Lung (tissue), 16 donors: ENCODE measurements around the gene SPSB4. TPM values are rescaled to one million over a fixed set of nuclear protein-coding genes. Genes with fewer than 3 reads are reported as not detected.

Experiments used
- ATAC-seq: fragments of 200-7000 bp; cut with Tn5 transposase; one replicate; pipeline ENCODE4 v1.9.1; 2020; ENCODE audit warnings: moderate number of reproducible peaks; ENCODE audit not compliant: insufficient read depth, low FRiP score
- DNase-seq, 3 donors: peaks; one replicate each; pipeline ENCODE4 v3.0.0-alpha.2; 2013 to 2017
- H3K27ac ChIP-seq, 2 donors: one replicate each; pipeline ENCODE4 v1.5.1; 2013; ENCODE audit warnings: mild to moderate bottlenecking in 2 of 2, moderate library complexity in 2 of 2, control low read depth in 1 of 2, inconsistent platforms in 1 of 2, low read depth in 1 of 2, low read length in 1 of 2
- H3K27me3 ChIP-seq, 3 donors: one replicate each; pipeline ENCODE4 v1.5.1; 2013; ENCODE audit warnings: low read length in 2 of 3; ENCODE audit not compliant: control insufficient read depth in 3 of 3, insufficient read depth in 3 of 3
- H3K36me3 ChIP-seq, 4 donors: one replicate each; pipeline ENCODE4 v1.5.1; 2013; ENCODE audit warnings: low read length in 4 of 4, mild to moderate bottlenecking in 1 of 4, moderate library complexity in 1 of 4; ENCODE audit not compliant: control insufficient read depth in 4 of 4, insufficient read depth in 4 of 4
- H3K4me1 ChIP-seq, 5 donors: one replicate each; pipeline ENCODE4 v1.5.1; 2013; ENCODE audit warnings: low read length in 5 of 5, mild to moderate bottlenecking in 2 of 5, moderate library complexity in 1 of 5; ENCODE audit not compliant: control insufficient read depth in 5 of 5, insufficient read depth in 5 of 5
- H3K4me3 ChIP-seq: one replicate; pipeline ENCODE4 v1.5.1; 2013; ENCODE audit warnings: mild to moderate bottlenecking, control low read depth, moderate library complexity
- H3K9ac ChIP-seq, 2 donors: one replicate each; pipeline ENCODE4 v1.5.1; 2013; ENCODE audit warnings: low read length in 2 of 2, control low read depth in 1 of 2; ENCODE audit not compliant: insufficient read depth in 1 of 2
- H3K9me3 ChIP-seq, 4 donors: one replicate each; pipeline ENCODE4 v1.5.1; 2013; ENCODE audit warnings: low read length in 3 of 4, mild to moderate bottlenecking in 1 of 4, moderate library complexity in 1 of 4; ENCODE audit not compliant: control insufficient read depth in 4 of 4, insufficient read depth in 3 of 4
- CTCF ChIP-seq: IDR thresholded peaks from 2 replicates; pipeline ENCODE4 v1.5.1; 2012; ENCODE audit warnings: mild to moderate bottlenecking; ENCODE audit errors: control extremely low read depth, extremely low read depth
- WGBS, 2 donors: extraction: QIAGEN DNeasy Blood & Tissue Kit; methylation state at CpG; one replicate each; pipeline ENCODE4 v1.1.7; 2013; 5-methylcytosine and 5-hydroxymethylcytosine counted together
- long read RNA-seq, 5 donors: transcript quantifications; one replicate each; lab custom pipeline, GENCODE V29; 2026
- polyA plus RNA-seq, 2 donors: library from polyadenylated mRNA; stranded (reverse); fragments of 200-250 nt; gene quantifications; one replicate each; pipeline ENCODE4 v1.2.1, GENCODE V29; 2013
- total RNA-seq, 2 donors: library from RNA; depleted of rRNA in 1 of 2; stranded (reverse); fragments of >200 nt in 1 of 2; gene quantifications; one replicate each; pipeline ENCODE4 v1.2.1, GENCODE V29; 2014 to 2021
- donor health status: control.
- donor health status: control.
- donor health status: Bipolar disorder and iron deficiency.
- donor health status: healthy.
- donor health status: DM: yes; HTN: yes; CAD: no.

SPSB4 gene
- total RNA-seq: 1 to 10 TPM; 2.4 to 4.4 TPM
- under 1 TPM; 0.25 to 0.65 TPM for polyA plus RNA-seq
- long read RNA-seq, donor 1: 0 reads
- long read RNA-seq, donor 2, partial matches to known transcripts: 0 of 1 reads
- long read RNA-seq, donor 2, other reads (novel, unspliced or antisense): 0 of 1 reads
- long read RNA-seq, donor 3, partial matches to known transcripts: 0 of 1 reads
- long read RNA-seq, donor 3, other reads (novel, unspliced or antisense): 0 of 1 reads
- long read RNA-seq, donor 4, partial matches to known transcripts: 0 of 4 reads
- long read RNA-seq, donor 4, other reads (novel, unspliced or antisense): 0 of 4 reads
- long read RNA-seq, donor 5, partial matches to known transcripts: 0 of 2 reads
- long read RNA-seq, donor 5, other reads (novel, unspliced or antisense): 0 of 2 reads

GRCh38 chr3:141050576-141051442, at the start of gene SPSB4:
SPSB4 (plus strand) TSS chr3:141051347; CDS start chr3:141066105, 14,758 bp downstream.
- peak within 1 kb of the TSS in 1 of 2 donors; percentile 42 for H3K27ac ChIP-seq

GRCh38 chr3:141006344-141006743, 44.8 kb upstream of the SPSB4 start:
- Histone ChIP-seq H3K9me3 (peaks cover 0 to 2% (median 0%) of the 10 kb centered on the region in 4 donors), H3K9ac (no peak overlapping the region), H3K4me3 (no peak overlapping the region), H3K27ac (no peak overlapping the region), H3K4me1 (no peaks in the 10 kb centered on the region), H3K27me3 (peaks cover 0 to 4% (median 0%) of the 10 kb centered on the region in 3 donors), H3K36me3 (no peaks in the 10 kb centered on the region)
- no peak for TF ChIP-seq CTCF
- ATAC-seq: no peak
- no peak for DNase-seq
- WGBS, 2 donors: 97 to 99% methylated on average over 1 of the region's 1 CpG

More at GRCh38 chr3:141050576-141051442, at the start of gene SPSB4:
- H3K4me1 ChIP-seq: peaks cover 0 to 26% (median 2%) of the 10 kb centered on the region in 5 donors
- peaks cover 0 to 3% (median 0%) of the 10 kb centered on the region in 4 donors for H3K9me3 ChIP-seq
- peaks cover 0 to 39% (median 13%) of the 10 kb centered on the region in 3 donors for H3K27me3 ChIP-seq
- DNase-seq (peak; percentile 90 to 93 (median 93)), ATAC-seq (peak; percentile 69)
- TF ChIP-seq CTCF: no peak
- 3 to 4% methylated on average over 59 to 68 of the region's 68 CpGs for WGBS, 2 donors
- no peak within 1 kb of the TSS for H3K4me3 ChIP-seq
- H3K36me3 ChIP-seq: no peaks in the 10 kb centered on the region
- peak within 1 kb of the TSS; percentile 19 to 83 for H3K9ac ChIP-seq

GRCh38 chr3:141009496-141009895, 41.7 kb upstream of the SPSB4 start:
- Histone ChIP-seq H3K36me3 (no peaks in the 10 kb centered on the region), H3K27ac (no peak overlapping the region), H3K9me3 (no peaks in the 10 kb centered on the region), H3K4me3 (no peak overlapping the region), H3K9ac (no peak overlapping the region), H3K4me1 (peaks cover 0 to 1% (median 0%) of the 10 kb centered on the region in 5 donors), H3K27me3 (peaks cover 0 to 4% (median 0%) of the 10 kb centered on the region in 3 donors)
- DNase-seq (no peak), ATAC-seq (no peak)
- 42 to 67% methylated on average over 3 of the region's 3 CpGs for WGBS, 2 donors
- no peak for TF ChIP-seq CTCF
